ENCODE data around the gene SYNE2. TPM values are rescaled to one million over a fixed set of nuclear protein-coding genes. Genes with fewer than 3 reads are reported as not detected.

SYNE2 gene
- total and polyA plus RNA-seq, 2 donors (not counting 3 experiments of a cell fraction or from before 2014, with no cell fraction given) = 16.0 to 53.7 TPM

- no peaks in the 10 kb centered on the region for H3K79me2 ChIP-seq (ENCODE audit: control insufficient read depth, insufficient read depth, low read length)
- no peak for TF ChIP-seq GATA2 (IDR thresholded peaks at IDR 0.05; ENCODE audit: insufficient read depth, insufficient read length, low read depth, low read length)
- TF ChIP-seq CTCF (IDR thresholded peaks at IDR 0.05; ENCODE audit: extremely low read depth in 1 of 2, insufficient read depth in 1 of 2, low read depth in 1 of 2, low read length in 2 of 2) = no peak
- TF ChIP-seq JUN (IDR thresholded peaks at IDR 0.05; ENCODE audit: borderline replicate concordance, insufficient read depth, insufficient read length, low read depth) = no peak
- TF ChIP-seq POLR2A (IDR thresholded peaks at IDR 0.05; ENCODE audit: low read depth, low read length) = no peak
- no peak for TF ChIP-seq MYC (IDR thresholded peaks at IDR 0.05; ENCODE audit: low read depth, low read length)
- TF ChIP-seq EZH2 (IDR thresholded peaks at IDR 0.05; ENCODE audit: borderline replicate concordance, low read depth, low read length, severe bottlenecking) = no peak
- TF ChIP-seq FOS (IDR thresholded peaks at IDR 0.05; ENCODE audit: borderline replicate concordance, insufficient read depth, low read length) = no peak
- no peak for TF ChIP-seq POLR2AphosphoS5 (IDR thresholded peaks at IDR 0.05; ENCODE audit: insufficient read depth, low read depth, low read length)
- TF ChIP-seq MAX (IDR thresholded peaks at IDR 0.05; ENCODE audit: insufficient read depth, insufficient read length) = no peak
- no peak overlapping the region for H3K4me3 ChIP-seq (replicated peaks in 1 of 3; ENCODE audit: insufficient read depth in 1 of 3, low read depth in 1 of 3, low read length in 3 of 3)
- H3K27me3 ChIP-seq (ENCODE audit: control insufficient read depth in 2 of 2, insufficient read depth in 2 of 2, low read length in 2 of 2) = no peaks in the 10 kb centered on the region
- H3K4me2 ChIP-seq (ENCODE audit: insufficient read depth, low read length) = no peak overlapping the region
- no peaks in the 10 kb centered on the region for H3K4me1 ChIP-seq (ENCODE audit: control insufficient read depth, extremely low read depth, insufficient read depth, low read length)
- POLR2A ChIA-PET = no interaction called here
- dilution Hi-C loops (cut with MboI; ENCODE audit: extremely low pct_ligation_motif_present, low sequenced_read_pairs) = no loop called here
- H3K36me3 ChIP-seq (ENCODE audit: control insufficient read depth in 2 of 2, extremely low read depth in 1 of 2, insufficient read depth in 2 of 2, low read length in 2 of 2) = peaks cover 0 to 3% of the 10 kb centered on the region in 2 experiments
- H3K9me1 ChIP-seq (replicated peaks; ENCODE audit: control insufficient read depth, extremely low read depth, insufficient read depth, low read length) = no peaks in the 10 kb centered on the region
- H3K9me3 ChIP-seq (replicated peaks; ENCODE audit: control insufficient read depth, insufficient read depth, low read length) = no peaks in the 10 kb centered on the region
- CTCF ChIA-PET = interaction anchor here (1.4 kb wide), 2 partner anchors 10 to 18 kb away, joined by 3 read pairs; no protein-coding TSS in a partner anchor
- FAIRE-seq = no peak
- intact Hi-C loops (cut with micrococcal nuclease) = no loop called here
- H4K20me1 ChIP-seq (replicated peaks; ENCODE audit: control insufficient read depth, extremely low read depth, insufficient read depth, low read length) = no peaks in the 10 kb centered on the region
- no peak overlapping the region for H3K9ac ChIP-seq (replicated peaks; ENCODE audit: extremely low read depth, insufficient read depth, low read length)
- BruUV-seq (replicated peaks) = no TSS peak
- DNase-seq (ENCODE audit: low read depth, low spot score) = no peak
- no peak overlapping the region for H2AFZ ChIP-seq (ENCODE audit: low read depth, low read length)
- H3K27ac ChIP-seq (ENCODE audit: insufficient read depth, low read depth, low read length) = no peak overlapping the region
Measured at GRCh38 chr14:64190974-64191502, 338.2 kb downstream of the SYNE2 start.

Measured in endothelial cell of umbilical vein (primary cell).